Renal cortex interstitium (tissue), 11 donors: ENCODE data around the gene TBX15. TPM values are rescaled to one million over a fixed set of nuclear protein-coding genes. Genes with fewer than 3 reads are reported as not detected.
A peak's percentile ranks its signal among the peaks of the same experiment; 100 is the strongest.
"Not testable (repeated sequence)": the region's sequence is repeated elsewhere in the genome, so short reads cannot be mapped to it uniquely, and the experiment has no call there.

Source experiments
- DNase-seq, 11 donors: peaks; one replicate each; pipeline ENCODE4 v3.0.0-alpha.2; 2013; ENCODE audit warnings: low read depth in 9 of 11, low spot score in 4 of 11; ENCODE audit errors: extremely low read depth in 1 of 11
- polyA plus RNA-seq, 3 donors: library from polyadenylated mRNA; unstranded; fragments of 120-200 nt; gene quantifications; one replicate each; pipeline ENCODE4 v1.2.1, GENCODE V29; 2013; ENCODE audit not compliant: insufficient read length in 3 of 3

The TBX15 gene
- polyA plus RNA-seq, 3 donors = 0.18 to 0.39 (median 0.24) TPM

DNA sequence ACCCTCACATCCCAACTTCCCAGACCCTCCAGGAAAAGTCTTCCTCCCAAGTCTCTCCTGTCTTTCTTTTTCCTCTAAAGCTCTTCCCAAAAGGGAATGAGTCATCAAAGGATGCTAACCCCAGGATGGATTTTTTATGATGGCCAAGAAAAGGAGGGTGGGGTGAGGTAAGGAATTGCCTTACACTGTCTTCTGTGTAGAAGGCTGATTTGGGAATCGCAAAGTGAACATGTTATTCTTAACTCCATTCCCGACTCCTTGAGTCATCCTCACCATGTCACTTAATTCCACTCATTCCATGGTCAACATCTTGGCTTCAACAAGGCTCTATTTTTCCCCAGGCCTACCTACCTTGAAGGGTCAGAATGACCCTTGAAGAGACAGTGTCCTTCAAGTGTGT, 44.0 kb downstream of the TBX15 start:
- DNase-seq = no peak

DNA sequence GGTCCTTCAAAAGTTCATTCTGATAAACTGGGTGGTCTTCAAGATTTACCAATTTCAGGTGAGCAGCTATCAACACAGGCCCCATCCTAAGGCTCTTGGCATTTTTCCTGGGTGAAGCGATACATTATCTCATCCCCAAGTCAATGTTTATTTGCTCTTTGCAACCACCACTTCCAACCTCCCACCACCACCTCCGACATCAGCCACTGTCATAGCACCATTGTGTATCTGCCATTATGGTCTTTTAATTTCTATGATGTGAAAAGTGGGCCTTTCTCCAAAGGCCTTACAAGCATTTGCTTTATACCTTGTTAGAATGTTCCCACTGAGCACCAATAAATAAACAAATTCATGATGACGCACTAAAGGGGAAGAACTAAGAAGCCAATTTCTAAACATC, 47.2 kb downstream of the TBX15 start:
- DNase-seq = no peak

DNA sequence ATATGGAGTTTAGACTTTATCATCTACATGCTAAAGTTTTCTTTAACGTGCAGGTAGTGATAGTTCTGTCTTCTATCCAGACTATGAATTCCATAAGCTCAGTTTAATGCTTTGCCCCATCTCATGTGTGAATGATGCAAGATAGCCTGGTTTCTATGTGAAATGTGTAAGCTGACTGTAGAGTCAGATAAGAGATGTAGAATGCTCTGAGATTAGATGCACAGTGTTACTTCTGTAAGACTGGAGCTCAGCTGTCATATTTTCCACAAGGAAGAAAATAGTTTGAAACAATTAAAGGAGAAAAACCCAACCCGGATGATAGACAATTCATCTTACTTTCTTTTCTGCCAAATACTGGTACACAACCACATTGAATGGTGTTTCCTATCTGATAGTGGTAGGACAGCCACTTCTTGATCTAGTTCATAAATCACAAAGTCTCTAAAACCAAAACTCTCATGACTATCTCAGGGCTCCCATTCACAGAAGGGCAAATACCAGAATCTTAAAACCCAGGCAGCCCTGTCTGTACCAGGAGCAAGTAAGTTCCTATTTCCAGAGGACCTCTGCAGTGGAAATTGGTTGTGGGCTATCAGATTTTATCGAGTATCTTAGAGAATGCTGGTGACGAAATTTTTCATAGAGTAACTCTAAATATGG, 50.6 kb downstream of the TBX15 start:
- DNase-seq = no peak

DNA sequence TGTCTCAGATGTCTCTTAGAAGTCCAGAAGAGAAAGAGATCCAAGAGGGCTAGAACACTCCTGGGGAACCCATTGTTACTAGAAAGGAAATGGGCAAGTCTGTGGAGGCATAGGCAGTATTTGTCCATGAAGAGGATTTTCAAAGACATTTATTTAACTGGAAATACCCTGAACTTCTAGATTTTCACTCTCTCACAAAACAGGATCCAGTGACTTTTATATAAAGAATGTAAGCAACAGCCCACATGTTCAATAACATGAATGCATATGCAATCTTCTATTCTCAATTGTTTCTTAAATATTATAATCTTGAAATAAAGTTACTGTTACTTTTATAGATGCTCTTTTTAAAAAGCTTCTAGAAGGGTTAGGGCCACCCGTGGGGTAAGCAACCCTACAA, 53.4 kb downstream of the TBX15 start:
- no peak for DNase-seq

DNA sequence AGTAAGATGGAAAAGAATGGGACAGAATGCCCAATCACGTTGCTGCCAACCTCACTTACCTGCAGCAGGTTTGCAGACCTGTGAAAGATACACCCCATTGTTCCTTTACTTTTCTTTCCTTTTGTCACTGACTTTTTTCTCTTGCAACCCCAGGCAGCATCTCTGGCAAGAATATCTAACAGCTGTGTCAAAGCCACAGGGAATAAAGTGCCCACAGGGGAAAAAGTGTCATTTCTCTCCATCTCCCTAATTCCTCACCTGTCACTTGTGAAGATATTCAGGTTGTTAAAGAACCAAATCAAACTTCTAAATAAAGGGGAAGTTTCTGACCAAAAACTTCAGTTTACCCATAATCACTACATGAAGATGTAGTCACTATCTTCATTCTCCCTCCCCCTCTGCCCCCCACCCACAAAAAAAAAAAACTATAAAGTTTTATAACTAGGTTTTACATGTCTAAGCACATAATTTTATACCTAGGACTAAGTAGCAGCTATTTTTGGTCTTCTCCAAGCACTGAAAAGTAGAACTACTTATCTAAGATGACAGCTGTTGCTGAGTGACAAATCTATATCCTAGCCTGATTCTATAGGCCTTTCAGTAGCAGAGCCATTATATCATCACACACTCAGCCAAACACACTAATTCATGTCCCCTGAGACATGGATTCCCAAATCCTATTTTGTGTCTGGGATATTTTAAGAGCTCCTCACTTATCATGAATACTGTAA, 54.9 kb downstream of the TBX15 start:
- no peak for DNase-seq

DNA sequence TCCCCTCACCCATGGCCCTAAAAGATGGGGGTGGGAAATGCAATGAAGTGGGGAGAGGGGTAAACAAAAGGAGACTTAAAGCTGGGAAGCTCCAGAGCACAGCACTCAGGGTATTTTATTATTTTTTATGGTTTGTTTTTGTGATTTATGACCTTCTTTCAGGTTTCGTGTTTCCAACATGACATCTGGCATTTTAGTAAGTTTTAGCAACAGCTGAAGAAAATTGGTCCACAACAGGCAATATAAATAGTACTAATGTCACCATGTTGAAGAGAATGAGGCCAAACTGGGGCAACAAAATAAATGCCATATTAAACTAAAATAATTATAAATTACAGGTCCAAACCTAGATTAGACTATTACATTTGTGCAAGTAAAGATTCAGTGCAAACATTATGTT, 56.3 kb downstream of the TBX15 start:
- no peak for DNase-seq

DNA sequence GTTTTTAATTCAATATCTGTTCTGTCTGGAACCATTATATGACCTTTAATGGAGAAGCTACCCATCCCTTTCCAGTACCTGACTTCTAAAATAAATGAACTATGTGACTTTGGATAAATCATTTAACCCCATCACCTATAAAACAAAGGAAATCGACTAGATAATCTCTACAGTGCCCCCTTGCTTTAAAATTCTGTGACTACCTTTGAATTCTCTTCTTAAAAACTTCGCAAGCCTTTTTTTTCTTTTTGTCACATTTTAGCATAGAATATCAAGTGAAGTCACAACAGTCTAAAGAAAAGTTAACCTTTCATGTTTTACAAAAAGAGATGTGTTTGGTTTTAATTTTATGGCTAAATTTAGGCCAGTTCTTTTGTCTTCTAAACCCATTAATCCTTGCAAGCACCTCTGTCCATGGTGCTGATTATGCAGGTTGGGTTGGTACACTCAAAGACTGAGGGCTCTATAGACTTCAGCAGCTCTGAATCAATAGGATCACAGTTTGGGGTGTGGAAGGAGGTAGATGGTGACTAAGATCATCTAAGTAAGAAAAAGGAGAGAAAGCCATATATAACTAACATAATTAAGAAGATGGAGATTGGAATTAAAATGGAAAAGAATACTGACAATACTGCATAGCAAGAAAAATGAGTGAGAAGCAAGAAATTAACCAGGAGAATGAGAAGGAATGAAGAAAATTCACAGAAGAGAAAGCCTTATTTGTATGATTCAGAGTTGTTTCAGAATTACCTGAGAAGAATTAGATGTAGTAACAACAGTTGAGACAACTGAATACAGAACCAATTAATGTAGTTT, 59.2 kb downstream of the TBX15 start:
- peak; percentile 13 to 62 (median 47) for DNase-seq

DNA sequence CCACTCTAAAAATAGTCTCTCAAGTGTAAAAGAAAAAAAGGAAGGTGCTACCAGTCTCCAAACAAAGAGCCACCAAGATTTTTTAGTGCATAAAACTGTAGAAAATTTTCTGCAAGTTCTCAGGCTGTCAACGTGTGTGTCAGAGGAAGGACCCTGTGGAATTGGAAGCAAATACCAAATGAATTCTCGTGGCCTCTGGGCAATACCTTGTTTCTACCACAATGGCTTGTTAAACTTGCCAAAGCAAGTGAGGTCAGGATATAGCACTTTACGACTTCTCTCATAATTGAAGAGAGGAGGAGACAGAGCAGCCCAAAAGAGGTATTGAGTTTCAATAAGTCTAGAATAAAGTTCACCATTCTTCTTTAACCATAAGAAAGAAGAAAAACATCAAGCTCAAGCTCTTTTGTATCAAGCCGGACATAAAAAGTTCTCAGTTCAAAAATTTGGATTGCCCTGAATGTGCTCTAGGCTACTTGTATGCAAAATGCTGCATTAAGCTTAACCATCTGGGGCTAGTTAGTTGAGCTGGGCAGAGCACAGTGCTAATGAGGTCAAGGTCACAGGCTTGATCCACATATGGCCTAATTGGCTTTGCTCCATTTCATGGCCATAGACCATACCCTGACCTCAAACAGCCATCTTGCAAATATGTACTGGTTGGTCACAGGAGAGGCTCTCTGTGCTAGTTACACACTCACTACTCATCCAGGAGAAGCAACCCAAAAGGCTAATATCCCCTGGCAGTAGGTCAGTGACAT, 60.5 kb downstream of the TBX15 start:
- no peak for DNase-seq

DNA sequence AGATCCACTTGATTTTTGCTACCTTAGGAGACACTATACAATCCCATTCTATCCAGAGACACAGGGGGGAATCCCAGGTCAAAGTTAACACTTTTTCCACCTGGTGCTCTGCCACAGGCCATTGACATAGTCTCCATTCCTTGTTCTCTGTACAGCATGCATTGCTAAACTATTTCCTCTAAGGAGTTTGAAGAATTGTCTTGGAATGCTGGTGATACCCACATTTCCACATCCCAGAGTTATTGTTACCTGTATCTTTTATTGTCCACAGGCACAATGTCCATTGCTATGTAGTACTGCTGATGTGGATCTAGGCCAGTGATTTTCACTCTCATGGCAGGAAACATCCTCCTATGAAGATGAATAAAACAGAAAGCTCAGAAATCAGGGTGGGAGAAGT, 61.9 kb downstream of the TBX15 start:
- DNase-seq = no peak

DNA sequence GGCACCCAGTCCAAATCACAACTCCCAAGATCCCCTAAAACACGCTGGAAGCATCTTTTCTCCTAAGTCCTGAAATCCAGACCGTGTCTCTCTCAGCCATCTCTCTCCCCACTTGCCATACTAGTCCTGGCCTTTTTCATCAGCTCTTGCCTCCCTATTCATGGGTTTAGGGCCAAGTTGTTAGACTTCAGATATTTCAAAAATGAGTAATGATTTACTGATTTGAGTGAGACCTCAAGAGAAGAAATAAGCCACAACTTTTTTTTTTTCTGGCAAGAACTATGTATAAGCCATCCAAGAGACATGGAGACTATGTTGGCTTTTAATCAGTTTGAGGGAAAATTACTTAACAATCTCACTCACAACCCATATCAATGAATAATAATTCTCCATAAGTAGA, 62.5 kb downstream of the TBX15 start:
- no peak for DNase-seq

DNA sequence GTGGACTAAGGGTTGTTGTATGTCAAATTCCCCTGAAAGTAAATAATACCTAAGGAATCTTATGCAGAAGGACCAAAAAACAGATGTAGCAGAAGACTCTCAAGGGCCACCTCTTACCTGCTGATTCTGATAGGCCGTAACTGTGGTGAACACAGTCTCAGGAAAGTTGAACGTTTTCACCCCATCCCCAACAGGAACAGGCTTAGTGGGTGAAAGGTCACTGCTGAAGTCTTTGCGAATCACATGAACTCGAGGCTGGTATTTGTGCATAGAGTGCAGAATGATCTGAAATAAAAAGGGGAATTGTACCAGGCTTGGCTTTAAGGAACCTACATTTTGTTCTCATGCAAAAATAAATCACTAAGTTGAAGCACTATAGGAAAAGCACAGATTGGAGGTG, 64.8 kb downstream of the TBX15 start:
- DNase-seq = no peak

DNA sequence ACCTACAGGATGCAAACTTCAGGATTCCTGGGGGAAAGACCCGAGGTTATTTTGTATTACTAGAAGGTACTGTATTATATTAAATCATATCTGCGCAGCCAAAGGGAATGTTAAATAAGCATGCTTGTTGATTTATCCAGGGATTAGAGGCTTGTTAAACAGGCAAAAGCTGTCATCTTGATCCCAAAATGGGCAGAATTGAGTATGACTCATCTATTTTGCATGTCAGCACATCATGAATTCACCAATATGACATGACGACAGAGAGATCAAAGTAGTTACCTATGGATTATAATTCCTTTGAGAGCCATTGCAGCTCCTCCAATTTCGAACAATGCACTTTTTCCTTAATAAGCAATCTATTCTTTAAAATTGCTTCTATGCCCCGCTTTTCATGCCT, 66.1 kb downstream of the TBX15 start:
- no peak for DNase-seq

DNA sequence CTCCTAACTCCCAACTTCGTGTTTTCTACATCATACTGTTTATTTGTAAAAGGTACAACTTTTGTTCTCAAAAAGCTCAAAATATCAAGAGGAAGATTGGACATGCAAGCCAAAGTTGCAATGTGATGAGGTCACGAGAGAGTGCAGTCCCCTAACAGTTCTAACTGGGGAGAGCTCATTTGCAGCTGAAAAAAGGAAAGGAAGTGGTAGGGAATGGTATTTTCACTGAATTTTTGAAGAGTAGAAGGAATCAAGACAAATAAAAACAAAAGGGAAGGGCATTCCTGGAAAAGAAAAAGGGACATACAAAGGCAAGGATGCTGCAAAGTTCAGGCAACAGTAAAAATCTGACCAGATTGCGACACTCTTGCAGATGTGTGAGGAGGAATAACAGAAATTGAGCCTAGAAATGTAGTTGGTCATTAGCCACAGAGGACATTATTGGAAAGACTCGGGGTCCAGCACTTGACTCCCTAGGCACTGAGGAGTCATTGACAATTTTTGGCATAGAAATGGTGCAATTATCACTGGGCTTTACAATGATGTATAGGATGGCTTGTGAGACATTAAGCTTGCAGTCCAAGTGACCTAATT, 67.9 kb downstream of the TBX15 start:
- no peak for DNase-seq

DNA sequence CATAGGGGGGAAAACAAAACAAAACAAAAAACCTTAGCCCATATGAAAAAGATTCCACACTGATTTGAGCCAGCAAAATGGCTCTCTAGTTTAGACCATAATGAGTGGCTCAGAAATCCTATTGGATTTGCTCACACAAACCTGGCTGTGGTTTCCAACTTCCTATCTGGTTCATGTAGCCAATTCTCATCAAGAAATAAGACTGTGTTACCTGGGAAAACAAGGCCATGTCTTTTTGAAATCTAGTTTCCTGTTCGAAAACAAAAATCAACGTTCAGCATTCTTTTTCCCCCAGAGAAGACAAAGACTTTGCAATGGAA, 69.2 kb downstream of the TBX15 start:
- no peak for DNase-seq

DNA sequence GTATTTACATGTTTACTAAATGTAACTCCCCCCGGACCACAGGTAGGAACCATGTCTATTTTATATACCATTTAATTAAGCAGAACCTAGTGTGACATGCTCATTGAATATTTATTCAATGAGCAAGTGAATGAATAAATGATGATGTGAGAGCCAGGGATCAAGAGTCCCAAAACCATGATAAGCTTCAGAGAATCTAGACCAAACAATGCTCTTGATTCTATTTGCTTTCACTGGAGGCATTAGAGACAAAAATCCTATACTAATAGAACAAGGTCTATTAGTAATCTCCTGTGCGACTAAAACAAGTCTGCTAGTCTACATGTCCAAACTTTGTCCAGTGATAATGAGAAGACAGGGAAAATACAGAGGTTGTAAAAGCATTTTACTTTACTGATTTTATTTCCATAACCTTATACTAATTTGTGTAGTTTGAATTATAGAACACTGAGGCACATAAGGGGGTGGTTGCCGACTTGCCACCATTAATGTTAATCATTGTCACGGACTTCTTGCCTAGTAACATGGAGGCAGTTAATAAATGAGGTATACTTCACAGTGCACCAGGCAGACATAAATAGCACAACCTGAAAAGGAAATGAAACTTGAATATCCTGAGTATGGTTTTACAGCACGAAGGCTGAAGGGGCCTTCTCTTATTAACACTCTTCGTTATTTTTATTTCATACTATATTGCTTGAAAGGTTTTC, 69.8 kb downstream of the TBX15 start:
- no peak for DNase-seq

DNA sequence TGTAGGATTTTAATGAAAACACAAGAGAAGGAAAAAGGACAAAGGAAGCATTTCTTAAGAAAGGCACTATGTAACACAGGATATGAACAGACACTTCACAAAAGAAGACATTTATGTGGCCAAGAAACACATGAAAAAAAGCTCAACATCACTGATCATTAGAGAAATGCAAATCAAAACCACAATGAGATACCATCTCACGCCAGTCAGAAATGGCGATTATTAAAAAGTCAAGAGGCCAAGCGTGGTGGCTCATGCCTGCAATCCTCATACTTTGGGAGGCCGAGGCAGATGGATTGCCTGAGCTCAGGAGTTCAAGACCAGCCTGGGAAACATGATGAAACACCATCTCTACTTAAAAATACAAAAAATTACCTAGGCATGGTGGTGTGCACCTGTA, 71.8 kb downstream of the TBX15 start:
- not testable (repeated sequence) for DNase-seq

DNA sequence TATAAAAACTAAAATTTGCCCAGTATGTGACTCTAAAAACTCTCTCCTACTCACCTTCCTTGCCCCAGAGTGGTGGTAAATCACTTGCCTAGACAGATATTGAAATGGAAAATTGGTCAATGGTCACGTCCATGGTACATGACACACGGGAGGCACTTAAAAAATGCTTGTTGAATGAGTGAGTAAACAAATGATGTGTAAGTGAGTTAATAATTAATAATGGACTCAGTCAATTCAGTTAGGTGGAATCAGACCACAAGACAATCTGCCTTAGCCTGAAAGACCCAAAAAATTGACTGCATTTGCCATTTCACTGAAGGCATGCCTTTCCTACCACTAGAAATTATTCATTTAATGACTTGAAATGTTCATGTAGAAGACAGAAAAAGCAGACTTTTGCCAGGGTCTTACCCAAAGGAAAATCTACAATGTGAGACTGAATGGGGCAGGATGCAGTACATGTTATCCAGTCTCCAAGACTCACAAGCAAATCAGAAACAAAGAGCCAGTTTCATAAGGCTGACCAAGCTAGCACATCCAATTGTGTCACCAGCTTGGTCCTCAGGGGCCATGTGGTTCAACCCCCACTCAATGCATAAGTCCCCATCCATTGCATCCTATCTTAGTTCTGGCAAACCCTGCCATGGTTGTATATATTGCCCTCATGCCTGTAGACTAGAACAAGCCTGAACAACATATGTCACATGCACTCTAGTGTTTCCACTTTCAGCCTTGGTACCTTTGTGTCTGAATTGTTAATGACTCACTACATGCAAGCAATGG, 73.6 kb downstream of the TBX15 start:
- DNase-seq = no peak

DNA sequence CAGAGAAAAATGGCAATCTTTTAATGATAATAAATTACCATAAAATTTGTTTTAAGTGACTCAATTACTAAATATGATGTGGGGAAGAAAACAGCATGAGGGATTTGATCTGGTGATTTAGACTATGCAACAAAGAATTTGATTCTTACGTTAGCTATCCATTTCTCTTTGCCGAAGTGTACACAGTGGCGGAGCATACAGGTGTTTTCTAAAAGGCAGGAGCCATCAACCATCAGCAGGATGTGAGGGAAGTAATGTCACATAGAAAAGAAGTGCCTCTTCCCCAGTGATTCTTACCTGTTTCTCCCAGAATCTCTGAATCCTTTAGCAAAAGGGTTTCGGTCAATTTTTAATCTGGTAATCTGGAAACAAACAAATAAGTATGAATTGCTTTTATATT, 74.3 kb downstream of the TBX15 start:
- DNase-seq = no peak
